Raji (cell line): ENCODE data around the gene MSRB3.

Source experiments
- POLR2A ChIP-seq: IDR thresholded peaks from 2 replicates; pipeline ENCODE4 v1.6.1; 2011; ENCODE audit warnings: low read depth, low read length, control low read depth; ENCODE audit not compliant: insufficient read depth

Gene MSRB3

DNA sequence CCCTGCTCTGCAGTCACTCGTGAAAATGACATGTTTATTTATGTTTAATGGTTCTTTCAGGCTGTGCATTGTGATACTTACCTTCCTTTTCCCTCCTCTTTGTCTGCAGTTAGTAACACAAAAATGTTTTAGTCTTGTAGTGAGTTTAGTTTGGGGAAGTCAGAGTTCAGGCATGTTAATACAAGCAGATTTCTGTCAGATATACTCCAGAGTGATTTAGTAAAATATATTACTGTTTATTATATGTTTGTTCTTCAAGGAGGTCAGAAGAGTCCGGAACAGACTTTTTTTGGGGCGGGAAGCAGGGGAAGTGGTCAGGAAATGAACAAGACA lies 28.7 kb downstream of the MSRB3 start:
- TF ChIP-seq POLR2A = no peak

DNA sequence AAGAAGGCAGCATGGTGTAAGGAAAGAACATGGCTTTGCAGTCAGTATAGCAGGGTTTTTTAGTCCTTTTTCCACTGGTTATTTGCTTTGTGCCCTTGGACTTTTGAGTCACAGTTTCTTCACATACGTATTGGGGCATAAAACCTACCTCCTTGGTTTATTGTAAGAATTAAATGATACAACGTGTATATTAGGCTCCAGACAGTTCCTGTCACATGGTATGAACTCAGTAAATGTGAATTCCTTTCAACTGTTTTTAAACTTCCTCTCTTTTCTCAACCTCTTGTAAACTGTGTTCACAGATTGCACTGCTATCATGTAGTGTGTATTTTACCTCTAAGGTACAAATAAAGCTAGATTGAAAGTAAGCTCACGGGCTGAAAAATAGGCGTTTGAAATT lies 29.5 kb downstream of the MSRB3 start:
- no peak for TF ChIP-seq POLR2A

DNA sequence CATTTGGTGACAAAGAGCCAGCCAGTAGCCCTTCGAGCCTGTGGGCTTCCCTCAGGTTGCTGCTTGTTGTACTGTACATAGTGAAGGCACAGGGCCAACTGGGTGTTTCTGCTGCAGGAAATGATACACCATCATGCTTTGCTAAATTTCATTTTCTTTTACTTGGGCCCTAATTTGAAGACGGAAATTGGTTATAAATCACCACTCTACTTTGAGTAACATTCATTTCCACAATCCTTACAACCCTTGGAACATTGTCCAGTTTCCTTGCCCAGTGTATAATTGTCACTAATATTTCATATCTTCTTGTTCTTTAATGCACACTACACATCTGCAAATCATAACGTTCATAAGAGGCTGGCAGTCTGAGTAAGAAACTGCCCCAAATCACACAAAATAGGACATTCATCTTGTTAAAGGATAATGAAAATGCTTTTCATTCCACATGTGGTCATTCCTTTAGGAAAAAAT lies 30.2 kb downstream of the MSRB3 start:
- TF ChIP-seq POLR2A = no peak

DNA sequence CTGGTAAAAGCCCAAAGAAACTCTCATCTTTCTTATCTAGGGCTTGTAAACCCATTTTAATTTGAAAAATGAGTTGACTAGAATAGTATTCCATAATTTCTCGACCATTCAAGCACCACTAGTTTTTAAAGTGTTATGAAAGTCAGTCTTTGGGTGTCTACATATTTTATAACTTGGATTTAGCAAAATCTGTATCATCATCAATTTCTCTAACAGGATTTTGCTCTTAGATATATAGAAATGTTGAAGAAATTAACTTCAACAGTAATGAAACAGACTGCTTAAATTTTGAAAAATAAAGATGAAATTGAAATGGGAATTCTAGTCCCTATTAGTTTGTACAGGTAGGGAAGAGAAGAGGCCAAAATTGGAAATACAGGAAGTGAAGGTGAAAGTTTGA lies 32.8 kb downstream of the MSRB3 start:
- no peak for TF ChIP-seq POLR2A

DNA sequence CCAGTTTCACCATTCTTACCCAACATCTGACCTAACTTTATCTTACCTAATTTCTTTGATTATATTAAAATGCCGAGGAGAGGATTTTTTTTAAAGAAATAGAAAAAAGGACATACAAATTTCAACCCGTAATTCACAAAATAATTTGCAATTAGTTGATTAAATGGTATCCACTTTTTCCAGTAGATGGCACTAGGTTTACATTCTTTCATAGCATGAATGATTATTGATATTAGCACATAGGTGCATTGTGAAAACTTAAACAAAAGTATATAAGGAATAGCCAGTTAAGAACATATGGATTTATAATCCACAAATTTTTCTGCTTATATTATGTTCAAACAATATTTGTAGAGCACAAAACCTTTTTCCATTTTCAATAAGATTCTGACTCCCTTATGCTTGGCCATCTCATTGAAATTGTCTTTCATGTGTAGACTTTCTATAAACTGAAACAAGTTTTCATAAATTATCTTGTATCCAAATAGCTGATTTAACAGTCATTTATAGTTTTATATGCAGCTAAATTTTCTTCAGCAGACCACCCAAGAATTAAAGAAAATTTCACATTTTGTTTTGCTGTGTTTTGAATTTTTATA lies 35.3 kb downstream of the MSRB3 start:
- no peak for TF ChIP-seq POLR2A

DNA sequence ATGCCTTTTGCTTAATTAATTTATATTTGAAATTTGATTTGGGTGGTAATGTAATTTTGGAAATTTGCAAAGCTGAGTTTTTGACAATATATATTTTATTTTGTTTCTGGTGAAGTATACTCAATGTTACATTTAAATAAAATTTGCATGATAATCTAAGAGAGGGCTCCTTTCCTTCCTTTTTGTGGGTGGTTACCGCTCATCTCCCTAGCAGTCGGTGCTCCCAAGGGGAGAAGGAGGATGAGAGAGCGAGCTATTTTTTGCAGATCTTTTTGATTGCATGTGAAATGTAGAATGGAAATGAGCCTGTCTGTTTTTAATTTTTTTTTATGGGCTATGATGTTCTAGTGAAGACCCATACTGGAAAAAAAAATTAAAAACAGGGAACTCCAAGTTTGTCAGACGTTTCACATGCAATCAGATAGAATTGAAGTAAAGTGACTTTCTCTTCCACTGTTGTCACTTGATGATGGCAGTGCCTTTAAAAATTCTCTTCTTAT lies 39.8 kb downstream of the MSRB3 start:
- no peak for TF ChIP-seq POLR2A

DNA sequence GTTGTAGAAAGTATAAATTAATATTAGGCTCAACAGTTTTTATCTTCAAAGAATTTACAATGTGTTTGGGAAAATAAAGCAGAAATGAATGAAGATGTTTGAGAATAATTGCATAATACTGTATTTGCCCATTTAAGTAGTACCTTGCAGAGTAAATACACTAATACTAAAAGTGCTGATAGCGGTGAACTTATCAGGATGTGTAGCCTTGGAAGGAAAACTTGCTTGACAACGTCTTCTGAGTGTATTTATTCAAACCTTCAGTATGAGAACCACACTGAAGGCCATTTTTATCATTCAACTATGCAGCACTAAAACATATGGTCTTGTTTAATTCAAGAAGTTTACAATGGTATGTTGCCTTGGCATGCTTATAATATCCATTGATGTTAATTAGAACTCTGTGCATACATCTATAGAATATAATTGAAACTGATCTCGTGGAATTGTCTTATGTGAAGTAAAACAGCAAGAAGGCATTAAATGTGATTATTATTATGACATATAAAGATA lies 41.3 kb downstream of the MSRB3 start:
- no peak for TF ChIP-seq POLR2A

DNA sequence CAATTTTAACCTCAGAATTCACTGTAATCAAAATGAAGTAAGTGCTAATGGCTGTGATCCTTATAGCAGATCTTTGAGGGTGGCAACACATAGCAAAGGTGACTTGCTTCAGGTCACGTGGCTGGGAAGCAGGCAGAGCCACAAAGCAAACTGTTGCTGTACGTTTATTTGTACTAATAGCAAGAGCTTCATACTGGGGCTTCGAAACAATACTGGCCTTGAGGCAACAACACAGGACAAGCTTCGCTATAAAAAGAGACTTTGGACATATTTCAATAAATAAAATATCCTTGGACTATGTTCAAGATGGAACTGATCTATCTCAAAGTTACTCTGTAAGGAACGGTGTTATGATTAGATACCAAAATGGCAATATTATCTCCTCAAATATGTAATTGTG lies 44.6 kb downstream of the MSRB3 start:
- TF ChIP-seq POLR2A = no peak

DNA sequence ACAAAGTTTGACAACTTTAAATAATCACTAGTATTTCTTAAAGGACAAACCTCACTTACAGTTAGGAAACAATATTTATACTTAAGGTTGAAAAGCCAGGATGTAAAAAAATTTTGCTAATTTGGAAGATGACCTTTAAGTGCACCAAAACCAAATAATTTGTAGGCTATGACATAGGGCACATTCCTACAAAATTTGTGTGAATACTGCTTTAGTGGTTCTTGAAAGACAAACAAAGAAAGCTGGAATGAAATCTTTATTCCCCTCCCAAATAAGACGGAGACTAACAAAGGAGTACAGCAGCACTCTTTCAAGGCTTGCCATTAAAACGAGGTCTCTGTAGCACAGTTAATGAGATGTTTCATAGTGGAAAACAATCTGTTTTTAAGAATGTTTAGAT lies 45.6 kb downstream of the MSRB3 start:
- TF ChIP-seq POLR2A = no peak

DNA sequence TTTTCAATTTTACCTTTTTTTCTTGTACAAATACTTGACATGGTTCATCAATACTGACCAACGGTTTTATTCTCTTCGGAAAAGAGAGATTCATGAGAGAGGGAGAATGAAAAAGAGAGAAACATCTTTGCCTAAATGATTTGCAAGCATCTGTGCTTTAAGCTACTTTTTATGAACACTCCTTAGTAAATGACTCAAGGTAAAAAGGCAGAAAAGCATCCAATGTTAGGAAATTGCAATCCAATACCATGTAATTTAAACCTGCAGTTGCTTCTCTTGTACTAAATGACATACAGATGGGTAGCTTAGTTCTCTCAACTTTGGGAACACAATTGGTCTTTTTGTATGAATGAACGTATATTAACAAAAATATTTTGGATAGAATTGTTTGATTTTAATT lies 46.1 kb downstream of the MSRB3 start:
- no peak for TF ChIP-seq POLR2A

DNA sequence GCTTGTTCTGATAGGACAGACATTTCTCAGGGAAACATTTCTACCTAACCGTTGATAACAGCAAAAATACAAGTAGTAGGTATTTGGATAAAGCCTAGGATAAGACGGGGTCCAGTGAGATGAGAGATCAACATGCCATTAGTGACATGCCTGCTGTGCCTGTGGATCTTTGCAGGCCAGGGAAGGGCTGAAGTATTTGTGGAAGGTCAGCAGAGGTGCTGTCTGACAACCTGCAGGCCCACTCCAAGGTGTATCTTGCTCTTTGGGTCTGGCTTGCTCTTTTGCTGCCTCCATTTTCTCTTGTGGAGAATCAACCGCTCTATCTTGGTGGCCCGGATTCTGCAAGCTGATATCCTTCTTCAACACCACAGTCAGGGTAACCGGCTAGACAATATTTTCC lies 46.7 kb downstream of the MSRB3 start:
- TF ChIP-seq POLR2A = no peak

DNA sequence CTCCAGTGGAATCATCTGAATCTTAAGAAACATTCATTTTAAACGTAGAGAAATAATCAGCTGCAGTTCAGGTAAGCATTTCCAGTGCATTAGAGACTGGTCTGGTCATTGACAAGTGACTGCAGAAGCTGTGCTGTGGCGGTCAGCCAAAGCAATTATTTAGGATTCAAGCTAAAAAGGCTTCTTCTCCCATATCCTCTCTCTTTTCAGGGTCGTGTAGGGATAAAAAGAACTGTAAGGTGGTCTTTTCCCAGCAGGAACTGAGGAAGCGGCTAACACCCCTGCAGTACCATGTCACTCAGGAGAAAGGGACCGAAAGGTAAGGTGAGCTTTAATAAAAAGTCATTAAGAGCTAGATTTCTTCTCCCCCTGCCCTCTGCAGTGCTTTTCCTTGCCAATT lies 48.1 kb downstream of the MSRB3 start:
- no peak for TF ChIP-seq POLR2A

DNA sequence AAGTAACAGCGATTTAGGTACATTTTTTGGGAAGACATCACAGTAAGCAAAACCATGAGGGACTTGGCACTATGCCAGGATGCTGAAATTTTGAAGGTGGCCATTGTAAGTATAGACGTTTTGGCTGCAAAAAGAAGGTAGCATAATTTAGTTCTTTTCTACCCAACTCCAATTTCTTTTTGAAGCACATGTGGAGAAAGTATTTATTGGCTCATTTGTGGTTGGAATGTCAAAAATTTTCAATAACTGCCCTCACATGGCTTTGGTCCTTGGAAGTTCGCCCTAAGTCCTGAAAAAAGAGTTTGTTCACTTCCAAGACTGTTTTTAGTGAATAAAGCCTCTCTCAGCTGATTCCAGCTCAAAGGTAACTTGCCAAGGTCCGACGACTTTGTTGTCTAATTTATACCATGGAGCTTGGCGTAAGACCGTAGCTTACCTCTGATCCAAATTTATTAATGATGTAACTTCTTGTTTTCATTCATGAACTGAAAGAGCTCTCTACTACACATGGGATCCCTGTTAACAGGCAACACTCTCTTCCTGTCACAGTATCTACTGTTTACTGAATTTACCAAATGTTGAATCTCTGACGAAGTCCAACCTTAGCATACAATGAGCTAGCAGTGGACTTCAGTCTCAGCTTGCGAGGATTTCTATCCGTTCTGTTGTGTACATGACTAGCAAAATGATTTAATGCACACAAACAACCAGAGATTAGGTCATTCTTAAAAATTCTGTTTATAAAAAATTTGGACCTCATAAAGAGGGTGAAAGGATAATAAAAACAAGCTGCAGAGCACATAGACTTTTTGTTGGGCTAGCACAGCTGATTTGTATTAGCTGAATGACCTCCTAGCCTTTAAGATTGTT lies 49.0 kb downstream of the MSRB3 start:
- TF ChIP-seq POLR2A = no peak

DNA sequence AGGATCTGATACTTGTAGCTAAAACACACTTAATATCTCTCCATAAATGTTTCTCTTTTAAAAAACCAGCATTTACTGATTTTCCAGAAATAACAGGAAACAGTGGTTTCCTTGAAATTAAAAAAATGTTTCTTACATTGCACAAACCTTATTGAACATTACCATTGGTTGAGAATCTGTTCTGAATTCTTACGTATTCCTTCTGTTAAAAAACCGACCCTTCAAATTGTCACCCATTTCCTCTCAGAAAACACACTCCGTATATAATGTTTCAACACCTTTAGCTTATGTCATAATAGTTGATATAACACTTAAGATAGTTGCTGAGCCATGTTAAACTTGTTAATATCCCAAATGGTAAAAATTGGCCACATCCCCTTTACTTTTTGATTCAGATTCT lies 51.2 kb downstream of the MSRB3 start:
- no peak for TF ChIP-seq POLR2A

DNA sequence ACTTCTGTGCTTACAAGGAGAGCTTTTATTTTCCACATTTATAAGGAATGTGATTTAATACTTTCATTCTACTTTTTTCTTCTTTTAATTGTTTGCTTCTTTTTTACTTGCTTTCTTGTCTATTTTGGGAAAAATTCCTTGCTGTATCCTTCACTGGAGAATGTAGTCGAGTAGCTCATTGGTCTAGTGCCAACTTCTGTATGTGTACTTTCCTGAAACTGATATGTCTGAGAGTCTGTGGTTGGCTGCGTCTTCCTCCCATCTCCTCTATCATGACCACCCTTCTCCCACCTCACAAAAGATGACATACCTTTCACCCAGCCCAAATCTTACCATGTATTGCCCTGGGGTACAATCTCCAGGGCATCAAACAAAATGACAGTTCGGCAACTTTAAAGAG lies 51.8 kb downstream of the MSRB3 start:
- no peak for TF ChIP-seq POLR2A

DNA sequence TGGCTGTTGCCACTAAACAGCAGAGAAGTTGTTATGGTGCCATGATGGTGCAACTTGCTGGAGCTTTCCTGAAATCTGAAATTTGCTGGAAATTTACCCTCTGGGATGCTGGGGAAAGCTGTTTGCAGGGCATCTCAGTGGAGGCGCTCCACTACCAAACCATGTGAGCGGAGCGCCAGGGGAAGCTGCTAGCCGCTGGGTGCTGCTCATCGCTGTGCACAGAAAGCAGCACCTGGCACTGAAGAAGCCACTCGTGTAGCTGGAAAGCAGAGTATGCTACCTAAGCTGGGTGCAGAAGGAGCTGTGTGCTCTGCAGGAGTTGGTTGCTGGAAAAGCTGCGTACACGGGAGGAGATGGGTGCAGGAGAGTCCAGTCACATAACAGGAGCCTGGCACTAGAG lies 53.0 kb downstream of the MSRB3 start:
- no peak for TF ChIP-seq POLR2A

DNA sequence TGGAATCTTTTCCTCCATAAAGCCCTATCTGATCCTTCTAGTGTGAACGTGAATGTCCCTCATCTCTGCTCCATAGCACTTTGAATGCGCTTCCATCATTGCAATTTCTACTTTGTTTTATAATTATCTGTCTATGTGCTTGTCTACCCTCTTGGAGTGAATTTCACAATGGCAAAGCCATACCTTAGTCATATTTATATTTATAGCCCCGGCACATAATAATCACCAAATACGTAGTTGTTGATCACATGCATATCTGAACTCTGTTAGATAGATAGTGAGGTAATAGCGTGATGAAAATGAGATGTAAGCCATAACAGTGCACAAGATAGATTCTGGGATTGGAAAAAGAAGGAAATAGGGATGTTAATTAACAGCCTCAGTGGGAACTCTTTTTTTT lies 55.2 kb downstream of the MSRB3 start:
- TF ChIP-seq POLR2A = no peak

DNA sequence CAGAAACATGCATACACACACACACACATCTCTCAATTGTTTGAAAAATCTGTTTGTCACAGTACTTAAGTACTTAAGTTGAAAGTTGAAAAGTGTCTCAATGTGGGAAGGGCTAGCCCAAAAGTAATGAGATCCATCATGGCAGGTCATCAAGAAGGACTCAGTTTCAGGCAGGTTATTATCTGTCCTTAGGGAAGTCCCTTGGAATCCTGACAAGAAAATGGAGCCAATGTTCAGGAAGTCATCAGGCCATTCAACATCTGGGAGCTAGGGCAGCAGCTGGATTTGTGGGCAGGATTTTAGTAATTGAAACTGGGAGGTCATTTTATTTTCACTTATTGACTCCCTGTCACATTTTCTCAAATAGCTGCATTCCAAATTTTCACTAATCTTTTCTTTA lies 56.0 kb downstream of the MSRB3 start:
- no peak for TF ChIP-seq POLR2A
